ENCODE measurements around the gene IRS2.

The IRS2 gene

GRCh38 chr13:109778102-109778542 lies 8.3 kb downstream of the IRS2 start:
- no peak overlapping the region for H3K9ac ChIP-seq (ENCODE audit: low read depth, low read length, poor library complexity, severe bottlenecking)
- peak overlapping the region; percentile 56 for H3K4me3 ChIP-seq (ENCODE audit: low read length, poor library complexity, severe bottlenecking)
- H3K4me2 ChIP-seq (ENCODE audit: low read depth, low read length, poor library complexity, severe bottlenecking), result peak overlapping the region; percentile 82
- no peaks in the 10 kb centered on the region for H3K27me3 ChIP-seq (ENCODE audit: insufficient read depth, low read length, poor library complexity, severe bottlenecking)
- H3F3A ChIP-seq (ENCODE audit: low read depth), result peaks cover 9% of the 10 kb centered on the region; the same call in 1 of the 2 replicates
- H3K9me2 ChIP-seq (replicated peaks; ENCODE audit: low read depth, low read length), result no peaks in the 10 kb centered on the region
- H3K9me3 ChIP-seq (ENCODE audit: insufficient read depth, low read depth, low read length), result no peaks in the 10 kb centered on the region
- H3K79me2 ChIP-seq (ENCODE audit: insufficient read depth, low read length), result no peaks in the 10 kb centered on the region
- no peaks in the 10 kb centered on the region for H3K36me3 ChIP-seq (ENCODE audit: insufficient read depth, low read length)
- H4K20me1 ChIP-seq (ENCODE audit: insufficient read depth, low read length, poor library complexity, severe bottlenecking), result peaks cover 5% of the 10 kb centered on the region
- peaks cover 42% of the 10 kb centered on the region for H3K4me1 ChIP-seq (ENCODE audit: insufficient read depth, low read length, poor library complexity, severe bottlenecking)
- no peak overlapping the region for H2AFZ ChIP-seq (ENCODE audit: low read length)
- TF ChIP-seq EZH2phosphoT487 (IDR thresholded peaks at IDR 0.05; ENCODE audit: borderline replicate concordance), result no peak
- no peak for TF ChIP-seq CTCF (conservative IDR thresholded peaks at IDR 0.05; ENCODE audit: low read length)

- Histone ChIP-seq H3K4me3 (ENCODE audit: low read length, poor library complexity, severe bottlenecking) (no peak overlapping the region), H3F3A (ENCODE audit: low read depth) (peaks cover 9% of the 10 kb centered on the region; the same call in 1 of the 2 replicates), H3K9me3 (ENCODE audit: insufficient read depth, low read depth, low read length) (no peaks in the 10 kb centered on the region), H3K9ac (ENCODE audit: low read depth, low read length, poor library complexity, severe bottlenecking) (no peak overlapping the region), H4K20me1 (ENCODE audit: insufficient read depth, low read length, poor library complexity, severe bottlenecking) (peaks cover 5% of the 10 kb centered on the region), H2AFZ (ENCODE audit: low read length) (no peak overlapping the region), H3K79me2 (ENCODE audit: insufficient read depth, low read length) (no peaks in the 10 kb centered on the region), H3K4me2 (ENCODE audit: low read depth, low read length, poor library complexity, severe bottlenecking) (no peak overlapping the region), H3K36me3 (ENCODE audit: insufficient read depth, low read length) (no peaks in the 10 kb centered on the region), H3K9me2 (replicated peaks; ENCODE audit: low read depth, low read length) (no peaks in the 10 kb centered on the region), H3K27me3 (ENCODE audit: insufficient read depth, low read length, poor library complexity, severe bottlenecking) (no peaks in the 10 kb centered on the region), H3K4me1 (ENCODE audit: insufficient read depth, low read length, poor library complexity, severe bottlenecking) (peaks cover 42% of the 10 kb centered on the region)
- TF ChIP-seq CTCF (conservative IDR thresholded peaks at IDR 0.05; ENCODE audit: low read length), result no peak
- no peak for TF ChIP-seq EZH2phosphoT487 (IDR thresholded peaks at IDR 0.05; ENCODE audit: borderline replicate concordance)
These were observed 9.8 kb downstream of the IRS2 start for GRCh38 chr13:109776575-109776974.

- Histone ChIP-seq H3K79me2 (ENCODE audit: insufficient read depth, low read length) (no peaks in the 10 kb centered on the region), H3K9ac (ENCODE audit: low read depth, low read length, poor library complexity, severe bottlenecking) (no peak overlapping the region), H3K27me3 (ENCODE audit: insufficient read depth, low read length, poor library complexity, severe bottlenecking) (no peaks in the 10 kb centered on the region), H3K9me3 (ENCODE audit: insufficient read depth, low read depth, low read length) (no peaks in the 10 kb centered on the region), H3K4me2 (ENCODE audit: low read depth, low read length, poor library complexity, severe bottlenecking) (no peak overlapping the region), H2AFZ (ENCODE audit: low read length) (no peak overlapping the region), H4K20me1 (ENCODE audit: insufficient read depth, low read length, poor library complexity, severe bottlenecking) (peaks cover 3% of the 10 kb centered on the region), H3F3A (ENCODE audit: low read depth) (no peaks in the 10 kb centered on the region), H3K9me2 (replicated peaks; ENCODE audit: low read depth, low read length) (no peaks in the 10 kb centered on the region), H3K36me3 (ENCODE audit: insufficient read depth, low read length) (no peaks in the 10 kb centered on the region), H3K4me3 (ENCODE audit: low read length, poor library complexity, severe bottlenecking) (no peak overlapping the region), H3K4me1 (ENCODE audit: insufficient read depth, low read length, poor library complexity, severe bottlenecking) (peaks cover 20% of the 10 kb centered on the region)
- no peak for TF ChIP-seq EZH2phosphoT487 (IDR thresholded peaks at IDR 0.05; ENCODE audit: borderline replicate concordance)
- TF ChIP-seq CTCF (conservative IDR thresholded peaks at IDR 0.05; ENCODE audit: low read length), result no peak
These were observed 12.6 kb downstream of the IRS2 start for GRCh38 chr13:109773786-109774185.
